GM23248 (cell line): ENCODE data around the gene NDUFAF2. TPM values are rescaled to one million over a fixed set of nuclear protein-coding genes. Genes with fewer than 3 reads are reported as not detected.
"Not testable (repeated sequence)": the region's sequence is repeated elsewhere in the genome, so short reads cannot be mapped to it uniquely, and the experiment has no call there.

Source experiments
- DNase-seq: peaks from one replicate; pipeline ENCODE4 v3.0.0-alpha.2; 2015
- H2AFZ ChIP-seq: fragments of 200-600 bp; sonication (generic); 2 replicates; pipeline ENCODE4 v1.6.1; 2016; ENCODE audit warnings: antibody characterized with exemption
- H3F3A ChIP-seq: fragments of 200-600 bp; sonication (generic); 2 replicates; pipeline ENCODE4 v1.6.1; 2016; ENCODE audit warnings: mild to moderate bottlenecking, antibody characterized with exemption, mixed run types; ENCODE audit not compliant: insufficient read depth
- H3K27ac ChIP-seq: fragments of 200-600 bp; sonication (generic); 2 replicates; pipeline ENCODE4 v1.5.1; 2016; ENCODE audit warnings: mild to moderate bottlenecking
- H3K27me3 ChIP-seq: fragments of 200-600 bp; sonication (generic); replicated peaks from 2 replicates; pipeline ENCODE4 v1.6.1; 2016; ENCODE audit warnings: mild to moderate bottlenecking; ENCODE audit not compliant: insufficient read depth
- H3K36me3 ChIP-seq: fragments of 200-600 bp; sonication (generic); 2 replicates; pipeline ENCODE4 v1.6.1; 2016; ENCODE audit warnings: low read depth, mild to moderate bottlenecking
- H3K4me1 ChIP-seq: fragments of 200-600 bp; sonication (generic); 2 replicates; pipeline ENCODE4 v1.6.1; 2016; ENCODE audit warnings: mild to moderate bottlenecking; ENCODE audit not compliant: insufficient read depth
- H3K4me2 ChIP-seq: fragments of 200-600 bp; sonication (generic); one replicate; pipeline ENCODE4 v1.6.1; 2016; ENCODE audit warnings: mild to moderate bottlenecking; ENCODE audit not compliant: unreplicated experiment
- H3K4me3 ChIP-seq: fragments of 200-600 bp; sonication (generic); 2 replicates; pipeline ENCODE4 v1.5.1; 2016; ENCODE audit warnings: mild to moderate bottlenecking
- H3K79me2 ChIP-seq: fragments of 200-600 bp; sonication (generic); 2 replicates; pipeline ENCODE4 v1.6.1; 2016; ENCODE audit warnings: mild to moderate bottlenecking; ENCODE audit not compliant: insufficient read depth
- H3K9ac ChIP-seq: fragments of 200-600 bp; sonication (generic); 2 replicates; pipeline ENCODE4 v1.6.1; 2016; ENCODE audit warnings: mild to moderate bottlenecking
- H3K9me2 ChIP-seq: fragments of 200-600 bp; sonication (generic); 2 replicates; pipeline ENCODE4 v1.6.1; 2016; ENCODE audit warnings: mixed run types, mild to moderate bottlenecking, moderate library complexity; ENCODE audit not compliant: insufficient read depth
- H3K9me3 ChIP-seq: fragments of 200-600 bp; sonication (generic); one replicate; pipeline ENCODE4 v1.6.1; 2017; ENCODE audit warnings: low read depth
- H4K20me1 ChIP-seq: fragments of 200-600 bp; sonication (generic); 2 replicates; pipeline ENCODE4 v1.6.0; 2016; ENCODE audit not compliant: insufficient read depth
- EZH2 ChIP-seq: fragments of 200-600 bp; sonication (generic); IDR thresholded peaks from 2 replicates; pipeline ENCODE4 v1.6.1; 2018; ENCODE audit warnings: antibody characterized with exemption, mild to moderate bottlenecking; ENCODE audit not compliant: insufficient read depth, poor library complexity, severe bottlenecking
- EZH2phosphoT487 ChIP-seq: fragments of 200-600 bp; sonication (generic); IDR thresholded peaks from 2 replicates; pipeline ENCODE4 v1.6.1; 2018; ENCODE audit warnings: antibody characterized with exemption, moderate library complexity, mild to moderate bottlenecking, low read depth; ENCODE audit not compliant: insufficient read depth
- WGBS, 2 experiments: methylation state at CpG; one replicate each; pipeline ENCODE4 v1.1.6; 2015 to 2017; ENCODE audit warnings: low lambda C conversion rate in 2 of 2, low coverage in 1 of 2; ENCODE audit errors: missing lambda C conversion rate in 2 of 2; 5-methylcytosine and 5-hydroxymethylcytosine counted together
- in situ Hi-C: fragments of 300-500 bp; cut with MboI; formaldehyde crosslinking; loops from 2 replicates; pipeline ENCODE4 v1.15.0; 2020
- polyA plus RNA-seq: library from polyadenylated mRNA; unstranded; fragments of >200 nt; fragmentation: Nextera tagmentation; extraction: Ambion mirVana; gene quantifications from 2 replicates; pipeline ENCODE4 v1.2.1, GENCODE V29; 2016
- total RNA-seq: library from RNA; depleted of rRNA; stranded (reverse); fragments of >200 nt; shearing (Covaris generic); gene quantifications from 2 replicates; pipeline ENCODE4 v1.2.3, GENCODE V29; 2014

The NDUFAF2 gene
- total and polyA plus RNA-seq, 2 experiments from 2014 or later = 28.9 to 67.0 TPM

- TF ChIP-seq EZH2phosphoT487 (no peak), EZH2 (no peak)
- Histone ChIP-seq H3K27me3 (no peaks in the 10 kb centered on the region), H3K4me2 (peak overlapping the region; percentile 25), H3K9me3 (no peaks in the 10 kb centered on the region), H3K4me3 (no peak overlapping the region), H3F3A (no peaks in the 10 kb centered on the region), H3K9ac (no peak overlapping the region), H3K4me1 (peaks cover 13% of the 10 kb centered on the region), H3K27ac (0 out of 2 replicates have a peak overlapping the region, but pooled peaks have one; percentile 24), H4K20me1 (no peaks in the 10 kb centered on the region), H3K36me3 (no peaks in the 10 kb centered on the region), H3K79me2 (peaks cover 62% of the 10 kb centered on the region), H3K9me2 (no peaks in the 10 kb centered on the region), H2AFZ (0 out of 2 replicates have a peak overlapping the region, but pooled peaks have one; percentile 18)
- DNase-seq = peak; percentile 63
- in situ Hi-C loops = no loop called here
These were observed 85.1 kb downstream of the NDUFAF2 start for GRCh38 chr5:61030163-61030482.

DNA sequence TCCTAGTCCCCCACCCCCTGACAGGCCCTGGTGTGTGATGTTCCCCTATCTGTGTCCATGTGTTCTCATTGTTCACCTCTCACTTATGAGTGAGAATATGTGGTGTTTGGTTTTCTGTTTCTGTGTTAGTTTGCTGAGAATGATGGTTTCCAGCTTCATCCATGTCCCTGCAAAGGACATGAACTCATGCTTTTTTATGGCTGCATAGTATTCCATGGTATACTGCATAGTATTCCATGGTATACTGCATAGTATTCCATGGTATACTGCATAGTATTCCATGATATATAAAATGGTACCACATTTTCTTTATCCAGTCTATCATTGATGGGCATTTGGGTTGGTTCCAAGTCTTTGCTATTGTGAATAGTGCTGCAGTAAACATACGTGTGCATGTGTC lies 86.3 kb downstream of the NDUFAF2 start:
- in situ Hi-C loops, H3K27ac ChIP-seq, H2AFZ ChIP-seq, H3K27me3 ChIP-seq, H3K9me3 ChIP-seq, H3F3A ChIP-seq, H4K20me1 ChIP-seq, H3K9ac ChIP-seq, H3K9me2 ChIP-seq, H3K4me2 ChIP-seq, DNase-seq, H3K36me3 ChIP-seq, H3K4me3 ChIP-seq: not testable (repeated sequence)
- peaks cover 13% of the 10 kb centered on the region for H3K4me1 ChIP-seq
- 81 to 97% methylated on average over 1 of the region's 1 CpG for WGBS, 2 experiments
- peaks cover 62% of the 10 kb centered on the region for H3K79me2 ChIP-seq

- Histone ChIP-seq H3K4me3 (no peak overlapping the region), H3K79me2 (peaks cover 37% of the 10 kb centered on the region), H3F3A (peaks cover 19% of the 10 kb centered on the region), H3K27me3 (no peaks in the 10 kb centered on the region), H3K9me3 (no peaks in the 10 kb centered on the region), H3K4me1 (peaks cover 16% of the 10 kb centered on the region), H3K4me2 (no peak overlapping the region), H3K9ac (no peak overlapping the region), H3K36me3 (no peaks in the 10 kb centered on the region), H3K27ac (no peak overlapping the region), H2AFZ (no peak overlapping the region), H4K20me1 (no peaks in the 10 kb centered on the region), H3K9me2 (no peaks in the 10 kb centered on the region)
- no peak for DNase-seq
- in situ Hi-C loops = no loop called here
- TF ChIP-seq EZH2phosphoT487 = no peak
- no peak for TF ChIP-seq EZH2
These were observed 99.5 kb downstream of the NDUFAF2 start for GRCh38 chr5:61044545-61044944.

- Histone ChIP-seq H3K4me2 (no peak overlapping the region), H3K9ac (no peak overlapping the region), H2AFZ (no peak overlapping the region), H3K79me2 (peaks cover 58% of the 10 kb centered on the region), H3K9me2 (no peaks in the 10 kb centered on the region), H4K20me1 (no peaks in the 10 kb centered on the region), H3K9me3 (no peaks in the 10 kb centered on the region), H3K27ac (no peak overlapping the region), H3K4me3 (no peak overlapping the region), H3K4me1 (peaks cover 36% of the 10 kb centered on the region), H3F3A (peaks cover 24% of the 10 kb centered on the region), H3K27me3 (no peaks in the 10 kb centered on the region), H3K36me3 (no peaks in the 10 kb centered on the region)
- in situ Hi-C loops = no loop called here
- TF ChIP-seq EZH2phosphoT487 = no peak
- TF ChIP-seq EZH2 = no peak
- no peak for DNase-seq
These were observed 102.3 kb downstream of the NDUFAF2 start for GRCh38 chr5:61047346-61047745.

GRCh38 chr5:61048534-61048933 lies 103.5 kb downstream of the NDUFAF2 start:
- 37 to 38% methylated on average over 1 of the region's 1 CpG for WGBS, 2 experiments
- Histone ChIP-seq H4K20me1 (no peaks in the 10 kb centered on the region), H3K4me2 (peak overlapping the region; percentile 39), H3K4me3 (no peak overlapping the region), H3K36me3 (no peaks in the 10 kb centered on the region), H3K79me2 (peaks cover 52% of the 10 kb centered on the region), H3K4me1 (peaks cover 48% of the 10 kb centered on the region), H3K27me3 (no peaks in the 10 kb centered on the region), H3K9ac (no peak overlapping the region), H3K9me2 (no peaks in the 10 kb centered on the region), H3K9me3 (no peaks in the 10 kb centered on the region), H2AFZ (no peak overlapping the region), H3F3A (peaks cover 33% of the 10 kb centered on the region), H3K27ac (peak overlapping the region; percentile 41)
- DNase-seq = peak; percentile 90
- no peak for TF ChIP-seq EZH2phosphoT487
- no peak for TF ChIP-seq EZH2
- in situ Hi-C loops = no loop called here
